UCSD-AML1 (cell line): ENCODE measurements around the gene FOXJ3.

Experiments used
- DNase-seq: peaks from one replicate; lab custom pipeline; 2025; ENCODE audit not compliant: unreplicated experiment; lab: John Stamatoyannopoulos, UW

Gene FOXJ3

DNA sequence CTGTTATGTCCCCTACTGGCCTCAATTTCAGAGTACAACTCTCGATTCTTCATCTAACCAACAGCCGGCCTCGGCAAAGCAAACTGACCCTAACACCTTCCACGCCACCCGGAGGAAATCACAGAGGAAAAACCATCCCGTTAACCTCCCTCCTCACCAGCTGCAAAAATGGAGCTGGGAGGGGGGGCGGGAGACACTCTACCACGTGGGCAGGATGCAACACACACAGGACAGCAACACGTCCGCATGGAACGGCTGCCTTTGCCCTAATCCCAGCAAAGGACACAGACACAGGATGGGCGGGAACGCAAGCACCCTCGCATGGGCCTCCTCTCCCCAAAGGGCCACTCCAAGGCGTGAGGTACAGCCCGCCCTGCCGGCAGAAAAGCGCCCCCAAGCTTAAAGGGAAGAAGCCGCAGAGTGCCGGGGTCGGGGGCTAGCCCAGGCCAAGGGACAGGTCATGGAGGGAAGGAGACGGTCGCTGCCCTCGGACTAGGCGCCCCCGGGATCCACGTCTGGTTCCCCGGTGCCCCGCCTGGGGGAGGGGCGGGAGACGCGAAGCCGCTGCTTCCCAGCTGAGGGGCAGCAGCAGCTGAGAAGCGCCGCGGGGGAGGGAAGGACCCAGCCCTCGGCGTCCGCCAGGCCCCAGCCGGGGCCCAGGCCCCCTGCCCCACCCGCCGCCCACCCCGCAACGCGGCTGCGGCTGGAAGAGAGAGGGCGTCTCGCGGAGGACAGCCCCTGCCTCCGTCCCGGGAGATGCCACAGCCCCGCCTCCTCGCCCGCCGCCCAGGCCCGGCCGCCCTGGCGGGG, 590 bp downstream of the FOXJ3 start:
- DNase-seq: peak; percentile 61

DNA sequence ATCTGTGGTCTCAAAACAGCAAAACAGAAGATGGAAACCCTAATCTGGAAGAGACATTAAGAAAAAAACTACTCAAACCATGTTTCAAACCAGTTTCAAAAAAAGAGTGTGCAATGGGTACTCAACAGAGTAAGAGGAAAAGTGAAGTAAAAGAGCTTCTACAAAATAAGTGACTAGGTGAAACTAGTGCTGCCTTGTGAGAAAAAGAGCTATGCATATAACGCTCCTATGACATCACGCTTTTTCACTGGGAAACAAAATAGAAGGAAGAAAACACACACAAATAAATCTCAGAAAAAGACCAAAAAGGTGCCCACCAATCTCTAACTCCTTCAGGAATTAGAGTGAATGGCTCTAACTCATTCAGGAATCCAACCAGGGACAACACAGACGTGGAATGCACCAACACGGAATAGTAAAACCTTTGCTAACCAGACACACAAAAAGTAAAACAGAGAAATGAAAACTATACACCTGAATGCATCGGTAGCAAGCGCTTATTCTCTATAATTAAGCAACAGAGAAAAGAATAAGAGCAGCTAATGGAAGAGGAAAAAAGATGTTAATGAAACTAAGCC, 1.3 kb downstream of the FOXJ3 start:
- no peak for DNase-seq

DNA sequence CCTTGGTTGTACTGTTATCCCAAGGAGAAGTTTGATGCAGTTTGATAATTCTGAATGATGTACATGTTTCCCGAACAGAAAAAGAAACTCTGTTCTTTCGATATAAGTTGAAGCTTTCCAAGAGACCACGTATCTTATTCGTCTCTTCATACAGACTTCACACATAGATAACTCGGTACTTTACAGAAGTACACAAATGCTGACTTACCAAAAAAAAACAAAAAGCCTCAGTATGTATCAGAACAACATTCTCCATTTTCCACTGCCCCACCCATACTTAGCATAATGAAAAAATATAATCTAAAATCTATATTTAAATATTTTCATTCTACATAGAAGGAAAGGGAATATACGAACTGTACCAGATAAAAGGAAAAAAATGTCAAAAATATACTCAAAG, 2.2 kb downstream of the FOXJ3 start:
- no peak for DNase-seq

DNA sequence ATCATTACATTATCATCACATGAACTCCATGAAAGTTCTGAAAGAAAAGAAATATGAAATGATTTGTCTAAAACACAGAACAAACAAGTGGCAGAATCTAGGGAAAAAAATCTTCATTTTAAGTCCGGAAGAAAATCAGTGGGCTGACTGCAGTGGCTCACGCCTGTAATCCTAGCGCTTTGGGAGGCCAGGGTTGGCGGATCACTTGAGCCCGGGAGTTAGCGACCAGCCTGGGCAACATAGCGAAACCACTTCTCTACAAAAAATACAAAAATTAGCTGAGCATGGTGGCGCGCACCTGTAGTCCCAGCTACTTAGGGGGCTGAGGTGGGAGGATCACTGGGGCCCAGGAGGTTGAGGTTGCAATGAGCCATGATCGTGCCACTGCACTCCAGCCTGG, 4.8 kb downstream of the FOXJ3 start:
- no peak for DNase-seq

DNA sequence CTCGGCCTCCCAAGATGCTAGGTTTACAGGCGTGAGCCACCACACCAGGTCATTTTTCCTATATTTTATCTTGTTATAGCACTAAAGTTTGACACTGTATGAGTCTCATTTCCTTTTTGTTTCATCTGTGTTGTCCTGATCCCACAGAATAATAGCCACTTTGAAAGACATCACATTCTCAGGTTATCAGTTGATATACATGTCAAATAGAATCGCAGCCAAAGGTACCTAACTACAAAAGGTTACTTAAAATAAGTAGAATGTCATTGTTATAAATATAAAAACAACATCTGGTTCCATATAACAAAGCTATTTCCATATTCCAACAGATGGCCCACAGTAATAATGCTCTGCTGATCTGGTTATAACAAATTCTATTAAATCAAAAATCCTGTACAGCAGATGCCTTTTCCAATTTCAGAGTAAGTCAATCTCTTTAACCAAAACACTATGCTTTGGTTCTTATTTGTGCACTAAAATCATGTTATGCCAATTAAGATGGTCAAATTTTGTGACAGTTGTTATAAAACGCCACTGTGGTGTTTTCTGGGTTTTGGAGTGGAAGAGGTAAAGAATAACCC, 6.0 kb downstream of the FOXJ3 start:
- DNase-seq: no peak

DNA sequence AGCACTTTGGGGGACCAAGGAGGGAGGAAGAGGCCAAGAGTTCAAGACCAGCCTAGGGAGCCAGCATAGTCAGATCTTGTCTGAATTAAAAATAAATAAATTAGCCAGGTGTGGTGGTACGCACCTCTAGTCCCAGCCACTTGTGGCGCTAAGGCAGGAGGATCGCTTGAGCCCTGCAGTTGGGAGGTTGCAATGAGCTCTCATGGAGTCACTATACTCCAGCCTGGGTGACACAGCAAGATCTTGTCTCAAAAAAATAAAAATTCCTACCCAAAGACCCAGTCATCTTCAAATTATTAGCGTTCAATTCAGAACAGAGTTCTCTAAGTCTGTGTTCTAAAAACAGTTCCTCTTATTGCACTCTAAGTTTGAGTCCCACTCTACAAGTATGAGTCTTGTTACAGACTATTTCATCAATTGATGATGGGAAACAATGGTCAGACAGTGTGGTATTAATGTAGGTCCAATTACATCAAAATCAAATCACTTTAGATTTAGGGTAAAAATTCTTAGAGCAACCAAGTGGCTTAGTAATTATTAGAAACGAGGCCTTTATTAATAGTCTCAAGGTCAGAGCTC, 6.9 kb downstream of the FOXJ3 start:
- no peak for DNase-seq

DNA sequence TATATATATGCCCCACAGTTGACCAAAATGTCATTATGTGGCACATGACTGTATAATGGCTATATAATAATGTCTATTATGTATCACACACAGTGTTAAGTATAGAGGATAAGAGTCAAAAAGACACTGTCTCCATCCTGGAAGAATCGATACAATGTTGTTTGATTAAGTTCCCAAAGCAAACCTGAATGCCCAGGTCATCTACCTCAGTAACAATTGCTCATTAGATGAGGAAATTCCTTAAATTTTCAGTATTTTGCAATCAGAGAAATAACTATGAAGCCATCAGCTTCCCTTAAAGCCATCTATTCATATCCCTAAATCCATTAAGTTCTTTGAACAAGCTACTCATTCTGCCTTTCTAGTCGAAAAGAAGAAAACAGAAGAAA, 10.0 kb downstream of the FOXJ3 start:
- DNase-seq: no peak

DNA sequence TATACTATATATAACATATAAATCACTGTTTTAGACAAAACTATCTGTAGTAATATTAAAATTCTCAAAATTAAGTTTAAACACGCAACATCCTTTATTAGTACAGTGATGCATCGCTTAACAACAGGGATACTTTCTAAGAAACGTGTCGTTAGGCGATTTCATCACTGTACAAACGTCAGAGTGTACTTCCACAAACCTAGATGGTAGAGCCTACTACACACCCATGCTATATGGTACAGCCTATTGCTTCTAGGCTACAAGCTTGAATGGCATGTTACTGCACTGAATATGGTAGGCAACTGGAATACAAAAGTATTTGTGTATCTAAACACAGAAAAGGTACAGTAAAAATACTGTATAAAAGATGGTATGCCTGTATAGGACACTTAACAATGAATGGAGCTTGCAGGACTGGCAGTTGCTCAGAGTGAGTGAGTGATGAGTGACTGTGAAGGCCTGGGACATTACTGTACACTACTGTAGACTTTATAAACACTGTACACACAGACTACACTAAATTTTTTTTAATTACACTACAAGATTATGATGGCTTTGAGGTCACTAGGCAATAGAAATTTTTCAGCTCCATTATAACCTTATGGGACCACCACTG, 10.5 kb downstream of the FOXJ3 start:
- DNase-seq: no peak

DNA sequence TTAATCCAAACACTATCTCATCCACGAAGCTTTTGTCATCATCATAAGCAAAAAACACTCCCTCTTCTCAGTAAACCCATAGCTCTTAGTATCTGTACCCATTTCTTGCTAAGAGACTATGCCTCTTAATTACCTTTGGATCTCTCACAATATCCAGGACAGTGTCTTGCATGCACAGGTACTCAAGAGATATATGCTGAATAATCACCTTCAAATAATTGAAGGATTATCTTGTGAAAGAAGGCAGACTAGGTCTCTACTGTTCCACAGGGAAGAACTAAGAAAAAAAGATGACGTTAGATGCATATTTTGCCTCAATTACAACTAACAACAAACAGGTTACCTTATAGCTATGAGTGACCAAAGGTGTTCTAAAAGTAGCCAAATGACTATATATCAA, 11.5 kb downstream of the FOXJ3 start:
- DNase-seq: no peak

DNA sequence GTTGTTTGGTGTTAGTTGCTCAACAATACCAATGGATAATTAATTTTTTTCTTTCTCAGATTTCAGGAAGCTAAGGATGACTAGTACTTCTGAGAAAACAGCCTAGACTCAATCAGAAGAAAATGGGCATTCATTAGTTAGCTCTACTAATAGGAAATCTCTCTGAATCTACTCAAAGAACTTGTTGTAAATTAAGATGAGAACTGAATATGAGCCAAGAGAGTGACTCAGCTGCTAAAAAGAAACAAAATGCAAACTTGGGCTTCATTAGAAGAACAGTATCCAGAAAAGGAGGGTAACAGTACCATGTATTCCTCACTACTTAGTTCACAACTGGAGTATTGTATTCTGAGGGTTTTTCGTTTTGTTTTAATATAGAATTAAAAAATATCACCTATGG, 12.5 kb downstream of the FOXJ3 start:
- DNase-seq: no peak

DNA sequence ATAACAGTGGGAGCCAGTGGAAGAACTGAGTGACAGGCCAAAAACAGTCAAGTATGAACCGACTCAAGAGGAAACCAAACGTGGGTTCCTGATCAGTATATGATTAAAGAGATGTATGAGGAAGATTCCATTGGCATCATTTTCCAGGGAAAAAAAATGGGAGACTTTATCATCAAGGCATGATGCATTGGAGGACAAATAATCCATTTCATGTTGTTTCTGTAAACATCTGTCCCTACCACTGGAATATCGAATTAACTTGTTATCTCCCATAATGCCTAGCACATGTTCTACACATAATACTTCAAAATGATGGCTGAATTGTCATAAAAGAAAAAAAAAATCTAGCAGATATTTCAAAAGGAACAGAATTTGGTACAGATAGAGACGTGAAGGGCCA, 13.3 kb downstream of the FOXJ3 start:
- DNase-seq: no peak

DNA sequence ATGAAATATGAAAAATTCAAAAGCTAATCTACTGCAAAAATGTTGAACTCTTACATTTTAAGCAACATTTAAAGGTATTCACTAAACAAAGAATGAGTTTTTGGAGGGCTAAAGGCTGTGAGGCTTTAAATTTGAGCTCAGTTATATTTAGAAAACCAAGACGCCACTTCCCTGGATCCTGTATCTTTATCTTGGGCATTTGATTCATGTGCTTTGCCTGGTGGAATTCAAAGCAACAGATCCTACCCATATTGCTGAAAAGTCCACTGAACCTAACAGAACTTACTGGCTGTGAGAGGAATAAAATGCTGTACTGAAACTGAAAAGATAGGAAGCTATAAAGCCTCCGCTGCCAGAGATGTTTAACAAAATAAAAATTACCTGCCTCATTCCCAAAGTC, 14.3 kb downstream of the FOXJ3 start:
- DNase-seq: no peak

DNA sequence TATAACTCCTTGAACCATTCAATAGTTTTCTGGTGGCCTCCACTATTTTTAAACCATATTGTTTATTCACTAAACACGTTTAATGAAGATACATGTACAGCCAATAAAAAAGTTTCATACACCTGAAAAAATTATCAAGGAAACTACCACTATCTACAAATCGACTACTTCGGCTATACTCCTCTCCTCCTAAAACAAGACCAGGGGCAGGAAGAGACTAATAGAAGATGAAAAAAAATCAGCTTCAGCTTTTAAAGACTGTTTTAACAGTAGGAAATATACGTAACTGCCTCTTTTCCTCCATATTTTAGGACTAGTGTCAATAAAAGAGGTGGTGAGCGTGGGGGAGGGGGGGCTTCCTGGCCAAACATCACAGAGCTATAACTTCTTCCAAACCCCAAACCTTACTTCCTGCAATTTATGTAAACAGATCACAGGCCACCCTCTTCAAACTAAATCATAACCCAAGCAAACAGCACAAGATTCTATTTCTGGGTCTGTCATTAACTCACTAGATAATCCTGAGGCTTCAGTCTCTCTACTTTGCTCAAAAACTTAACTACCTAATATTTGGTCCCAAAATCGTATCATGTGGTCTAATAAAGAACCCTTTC, 15.1 kb downstream of the FOXJ3 start:
- DNase-seq: peak; percentile 60

DNA sequence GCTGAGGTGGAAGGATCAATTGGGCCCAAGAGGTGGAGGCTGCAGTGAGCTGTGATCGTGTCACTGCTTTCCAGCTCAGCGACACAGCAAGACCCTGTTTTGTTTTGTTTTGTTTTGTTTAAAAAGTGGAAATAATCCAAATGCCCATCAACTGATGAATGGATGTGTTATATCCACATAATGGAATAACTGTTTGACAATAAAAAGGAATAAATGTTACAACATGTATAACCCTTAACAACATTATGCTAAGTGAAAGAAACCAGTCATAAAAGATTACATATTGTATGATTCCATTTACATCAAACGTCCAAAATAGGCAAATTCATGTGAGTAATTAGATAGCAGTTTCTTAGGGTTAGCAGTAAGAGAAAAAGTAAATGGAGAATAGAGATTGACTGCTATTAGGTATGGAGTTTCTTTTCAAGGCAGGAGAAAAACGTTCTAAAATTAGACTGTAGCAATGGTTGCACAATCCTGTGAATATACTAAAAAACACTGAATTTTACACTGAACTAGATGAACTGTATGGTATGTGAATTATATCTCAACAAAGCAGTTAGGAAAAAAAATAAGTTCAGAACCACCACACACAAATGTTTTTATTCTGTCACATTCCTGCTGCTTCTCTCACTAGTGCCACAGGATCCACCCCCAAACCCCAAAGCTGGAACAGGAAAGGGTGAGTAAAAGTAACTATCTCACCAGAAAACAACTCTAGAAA, 15.7 kb downstream of the FOXJ3 start:
- no peak for DNase-seq

DNA sequence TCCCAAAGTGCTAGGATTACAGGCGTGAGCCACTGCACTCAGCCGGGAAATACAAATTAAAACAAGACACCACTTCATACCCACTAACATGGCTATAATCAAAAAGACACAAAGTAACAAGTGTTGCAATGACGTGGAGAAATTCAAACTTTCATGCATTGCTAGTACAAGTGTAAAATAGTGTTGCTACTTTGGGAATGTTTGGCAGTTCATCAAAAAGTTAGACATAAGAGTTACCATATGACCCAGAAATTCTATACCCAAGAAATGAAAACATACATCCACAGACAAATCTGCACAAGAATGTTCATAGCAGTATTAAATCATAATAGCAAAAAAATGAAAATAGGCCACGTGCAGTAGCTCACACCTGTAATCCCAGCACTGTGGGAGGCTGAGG, 16.4 kb downstream of the FOXJ3 start:
- no peak for DNase-seq

DNA sequence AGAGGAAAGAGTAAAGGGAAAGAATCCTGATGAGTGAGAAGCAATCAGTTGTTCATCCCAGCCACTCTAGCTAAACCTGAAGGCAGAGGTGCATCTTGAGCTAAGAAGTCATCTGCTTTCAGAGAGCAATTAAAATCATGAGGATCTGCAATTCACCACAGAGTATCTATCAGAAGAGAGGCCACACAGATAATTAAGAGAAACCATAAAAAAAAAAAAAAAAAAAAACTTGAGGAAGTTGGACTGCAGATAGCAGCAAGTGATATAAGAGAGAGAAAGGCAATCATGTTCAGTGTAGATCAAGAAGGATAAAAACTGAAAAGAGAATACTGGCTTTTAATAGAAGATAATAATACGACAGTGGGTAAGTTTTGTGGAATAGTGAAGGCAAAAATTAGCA, 17.7 kb downstream of the FOXJ3 start:
- no peak for DNase-seq

DNA sequence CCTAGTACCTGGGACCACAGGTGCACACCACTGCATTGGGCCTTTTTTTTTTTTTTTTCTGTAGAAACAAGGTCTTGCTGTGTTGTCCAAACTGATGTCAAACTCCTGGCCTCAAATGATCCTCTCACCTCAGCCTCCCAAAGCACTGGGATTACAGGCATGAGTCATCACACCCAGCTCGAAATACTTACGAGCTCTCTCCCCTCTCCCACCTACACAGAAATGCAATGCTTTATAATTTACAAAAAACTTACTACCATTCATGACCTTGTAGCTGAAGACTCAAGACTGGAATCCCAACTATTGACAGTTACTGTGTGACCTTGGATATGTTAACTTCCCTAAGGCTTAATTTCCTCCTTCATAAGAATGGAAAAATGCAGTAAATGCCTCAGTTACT, 18.7 kb downstream of the FOXJ3 start:
- no peak for DNase-seq

DNA sequence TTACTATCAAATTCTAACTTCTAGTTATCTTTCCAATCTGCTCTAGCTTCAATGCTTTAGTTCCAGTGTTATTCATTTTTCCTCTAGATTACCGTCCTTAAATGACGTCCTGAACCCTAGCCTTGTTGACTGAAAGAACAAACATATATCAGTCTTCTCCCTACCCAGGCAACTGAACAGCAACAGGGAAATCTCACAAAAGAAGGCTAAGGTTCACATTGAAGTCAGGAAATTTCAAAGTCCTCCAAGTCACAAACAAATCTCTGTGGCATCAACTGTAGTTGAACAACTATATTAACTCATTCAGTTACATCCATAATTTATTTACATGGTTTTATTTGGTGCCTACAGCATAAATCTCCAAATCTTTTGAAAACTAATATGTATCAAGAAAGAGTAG, 19.5 kb downstream of the FOXJ3 start:
- no peak for DNase-seq

DNA sequence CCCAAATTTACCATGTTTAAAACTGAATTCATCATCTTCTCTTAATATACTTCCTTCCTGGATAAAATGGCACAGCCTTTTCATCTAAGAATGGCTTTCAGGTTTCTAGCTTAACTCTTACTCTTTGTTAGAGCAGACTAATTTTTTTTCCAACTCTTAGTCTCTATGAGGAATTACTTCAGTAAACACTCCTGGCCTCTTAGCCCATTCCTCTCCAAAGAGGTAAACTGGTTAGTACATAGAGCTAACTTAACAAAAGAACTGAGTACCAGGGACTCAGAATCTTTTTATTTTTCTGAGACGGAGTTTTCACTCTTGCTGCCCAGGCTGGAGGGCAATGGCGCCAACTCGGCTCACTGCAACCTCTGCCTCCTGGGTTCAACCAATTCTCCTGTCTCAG, 21.1 kb downstream of the FOXJ3 start:
- no peak for DNase-seq

DNA sequence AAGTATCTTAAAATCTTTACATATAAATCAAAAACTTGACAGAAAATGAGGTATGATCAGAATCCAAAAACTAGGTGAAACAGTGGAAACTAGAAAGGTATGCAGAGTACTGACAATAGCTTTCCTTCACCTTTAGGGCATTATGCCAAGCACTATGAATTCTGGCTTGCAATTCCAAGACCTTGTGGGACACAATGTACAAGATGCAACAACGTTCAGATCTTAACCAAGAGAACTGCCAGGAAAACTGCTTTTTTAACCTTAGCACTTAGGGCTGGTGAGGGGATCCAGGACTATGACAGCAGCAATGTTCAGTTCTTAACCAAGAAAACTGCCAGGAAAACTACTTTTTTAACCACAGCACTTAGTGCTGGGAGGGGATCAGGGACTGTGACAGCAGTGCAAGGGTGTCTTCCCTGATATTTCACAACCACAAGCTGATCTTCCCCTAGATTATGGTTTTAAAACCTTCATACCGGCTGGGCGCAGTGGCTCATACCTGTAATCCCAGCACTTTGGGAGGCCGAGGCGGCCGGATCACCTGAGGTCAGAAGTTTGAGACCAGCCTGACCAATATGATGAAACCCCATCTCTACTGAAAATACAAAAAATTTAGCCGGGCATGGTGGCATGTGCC, 22.3 kb downstream of the FOXJ3 start:
- DNase-seq: no peak
